Measurements from ENCODE around the gene MOB3C.

The MOB3C gene

DNA sequence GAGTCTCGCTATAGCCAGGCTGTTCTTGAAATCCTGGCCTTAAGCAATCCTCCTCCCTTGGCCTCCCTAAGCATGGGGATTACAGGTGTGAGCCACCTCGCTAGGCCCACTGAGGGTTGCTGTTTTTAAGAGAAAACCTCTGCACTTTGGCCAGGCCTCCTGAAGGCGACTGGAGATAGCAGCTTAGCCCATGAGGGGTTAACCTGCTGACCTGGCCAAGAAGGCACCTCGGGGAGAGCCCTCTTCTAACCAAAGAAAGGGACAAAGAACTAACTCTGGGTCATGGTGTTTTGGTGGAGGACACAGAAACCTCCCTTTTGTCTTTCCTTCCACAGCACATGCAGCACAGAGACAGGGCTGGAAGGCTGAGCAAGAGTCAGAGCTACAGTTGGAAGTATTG is 47.5 kb downstream of the MOB3C start:
- POLR2A ChIA-PET = no interaction called here
- TF ChIP-seq, protein P1, sequence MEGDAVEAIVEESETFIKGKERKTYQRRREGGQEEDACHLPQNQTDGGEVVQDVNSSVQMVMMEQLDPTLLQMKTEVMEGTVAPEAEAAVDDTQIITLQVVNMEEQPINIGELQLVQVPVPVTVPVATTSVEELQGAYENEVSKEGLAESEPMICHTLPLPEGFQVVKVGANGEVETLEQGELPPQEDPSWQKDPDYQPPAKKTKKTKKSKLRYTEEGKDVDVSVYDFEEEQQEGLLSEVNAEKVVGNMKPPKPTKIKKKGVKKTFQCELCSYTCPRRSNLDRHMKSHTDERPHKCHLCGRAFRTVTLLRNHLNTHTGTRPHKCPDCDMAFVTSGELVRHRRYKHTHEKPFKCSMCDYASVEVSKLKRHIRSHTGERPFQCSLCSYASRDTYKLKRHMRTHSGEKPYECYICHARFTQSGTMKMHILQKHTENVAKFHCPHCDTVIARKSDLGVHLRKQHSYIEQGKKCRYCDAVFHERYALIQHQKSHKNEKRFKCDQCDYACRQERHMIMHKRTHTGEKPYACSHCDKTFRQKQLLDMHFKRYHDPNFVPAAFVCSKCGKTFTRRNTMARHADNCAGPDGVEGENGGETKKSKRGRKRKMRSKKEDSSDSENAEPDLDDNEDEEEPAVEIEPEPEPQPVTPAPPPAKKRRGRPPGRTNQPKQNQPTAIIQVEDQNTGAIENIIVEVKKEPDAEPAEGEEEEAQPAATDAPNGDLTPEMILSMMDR (IDR thresholded peaks at IDR 0.05; ENCODE audit: control extremely low read depth, extremely low read depth, low read depth, missing control alignments) = no peak
- CTCF ChIA-PET = interaction anchor here (0.9 to 1.0 kb wide), 2 partner anchors 11 to 122 kb away, joined by 3 read pairs; no protein-coding TSS in a partner anchor
- no peak for DNase-seq (ENCODE audit: extremely low spot score)

DNA sequence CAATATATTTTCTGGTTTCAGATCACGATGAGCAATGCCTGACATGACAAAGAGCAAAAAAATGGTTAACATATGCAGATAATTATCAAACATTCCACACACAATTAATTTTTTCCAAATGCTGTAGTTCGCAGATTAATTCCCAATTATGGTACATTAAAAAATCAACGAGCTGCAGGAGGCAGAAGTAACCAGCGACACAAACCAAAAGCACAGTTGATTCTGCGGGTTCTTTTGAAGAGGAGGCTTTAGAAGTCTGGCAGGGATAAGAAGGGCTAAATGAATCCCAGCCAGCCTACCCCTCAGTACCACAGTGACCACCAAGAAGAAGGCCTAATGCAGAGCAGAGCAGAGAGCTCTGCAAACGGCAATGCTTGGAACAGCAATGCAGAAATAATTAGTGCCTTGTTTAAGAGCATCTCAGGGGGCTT is 48.1 kb downstream of the MOB3C start:
- ChIA-PET POLR2A (no interaction called here), CTCF (no interaction called here)
- no peak for DNase-seq (ENCODE audit: extremely low spot score)
- TF ChIP-seq, protein P1 (IDR thresholded peaks at IDR 0.05; ENCODE audit: control extremely low read depth, extremely low read depth, low read depth, missing control alignments) = no peak

DNA sequence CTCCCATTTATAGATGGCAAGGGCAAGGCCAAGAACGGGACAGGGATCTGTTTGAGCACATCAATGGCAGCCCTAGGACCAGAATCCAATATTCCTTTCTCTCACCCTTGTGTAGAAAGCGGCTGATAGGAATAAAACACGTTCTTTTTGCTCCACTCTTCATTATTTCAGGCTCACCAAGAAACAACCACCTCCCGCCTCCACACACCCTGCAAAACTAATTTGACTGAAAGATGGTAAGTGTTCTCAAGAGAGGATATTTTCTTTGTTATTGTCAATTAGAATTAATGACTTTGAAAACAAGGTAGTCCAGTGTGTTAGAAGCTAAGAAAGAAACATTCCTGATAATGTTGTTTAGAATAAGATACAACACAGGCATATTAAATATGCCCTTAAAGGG is 53.3 kb downstream of the MOB3C start:
- TF ChIP-seq, protein P1 (IDR thresholded peaks at IDR 0.05; ENCODE audit: control extremely low read depth, extremely low read depth, low read depth, missing control alignments) = no peak
- ChIA-PET POLR2A (no interaction called here), CTCF (interaction anchor here (1.3 kb wide), 1 partner anchor 121 kb away, joined by 3 read pairs; no protein-coding TSS in a partner anchor)
- no peak for DNase-seq (ENCODE audit: extremely low spot score)

DNA sequence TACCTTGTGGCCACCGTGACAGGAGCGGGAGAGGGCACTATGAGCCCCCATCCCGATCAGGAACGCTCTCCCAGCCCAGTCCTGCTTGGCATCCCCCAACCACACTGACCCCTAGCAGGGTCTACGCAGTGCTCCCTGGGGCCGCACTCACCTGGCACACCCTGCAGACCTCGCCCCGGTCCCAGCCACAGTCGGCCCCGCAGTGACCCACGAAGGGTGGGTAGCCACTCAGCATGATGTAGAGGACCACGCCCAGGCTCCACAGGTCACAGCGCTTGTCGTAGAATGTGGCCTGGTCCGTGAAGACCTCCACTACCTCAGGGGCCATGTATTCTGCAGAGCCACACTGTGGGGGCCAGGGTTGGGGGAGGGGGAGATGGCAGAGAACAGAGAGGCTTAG is 54.1 kb downstream of the MOB3C start:
- no peak for DNase-seq (ENCODE audit: extremely low spot score)
- ChIA-PET POLR2A (no interaction called here), CTCF (interaction anchor here (0.7 to 1.3 kb wide), 2 partner anchors 120 to 153 kb away, joined by 3 read pairs; no protein-coding TSS in a partner anchor)
- TF ChIP-seq, protein P1 (IDR thresholded peaks at IDR 0.05; ENCODE audit: control extremely low read depth, extremely low read depth, low read depth, missing control alignments) = no peak

DNA sequence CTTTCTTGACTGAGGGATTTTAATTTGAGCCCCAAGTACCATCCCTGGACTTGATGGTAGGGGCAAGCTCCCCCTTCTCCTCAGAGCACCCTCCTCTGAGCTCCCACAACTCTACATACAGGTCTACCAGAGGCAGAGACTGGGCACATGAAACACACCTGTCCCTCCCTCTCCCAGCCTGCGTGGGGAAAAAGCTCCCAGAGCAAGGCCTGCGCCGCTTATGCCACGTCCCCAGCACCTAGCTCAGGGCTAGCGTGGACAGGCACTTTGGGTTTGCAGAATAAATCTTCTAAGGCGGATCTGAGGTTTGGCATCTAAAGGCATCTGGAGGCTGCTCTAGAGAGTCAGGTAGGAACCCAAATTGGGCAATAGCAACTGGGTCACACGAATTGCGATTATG is 57.6 kb downstream of the MOB3C start:
- ChIA-PET POLR2A (no interaction called here), CTCF (interaction anchor here (1.0 to 2.0 kb wide), 5 partner anchors 11 to 167 kb away, joined by 3 to 7 read pairs (median 3); no protein-coding TSS in a partner anchor)
- DNase-seq (ENCODE audit: extremely low spot score) = no peak
- TF ChIP-seq, protein P1 (IDR thresholded peaks at IDR 0.05; ENCODE audit: control extremely low read depth, extremely low read depth, low read depth, missing control alignments) = no peak

DNA sequence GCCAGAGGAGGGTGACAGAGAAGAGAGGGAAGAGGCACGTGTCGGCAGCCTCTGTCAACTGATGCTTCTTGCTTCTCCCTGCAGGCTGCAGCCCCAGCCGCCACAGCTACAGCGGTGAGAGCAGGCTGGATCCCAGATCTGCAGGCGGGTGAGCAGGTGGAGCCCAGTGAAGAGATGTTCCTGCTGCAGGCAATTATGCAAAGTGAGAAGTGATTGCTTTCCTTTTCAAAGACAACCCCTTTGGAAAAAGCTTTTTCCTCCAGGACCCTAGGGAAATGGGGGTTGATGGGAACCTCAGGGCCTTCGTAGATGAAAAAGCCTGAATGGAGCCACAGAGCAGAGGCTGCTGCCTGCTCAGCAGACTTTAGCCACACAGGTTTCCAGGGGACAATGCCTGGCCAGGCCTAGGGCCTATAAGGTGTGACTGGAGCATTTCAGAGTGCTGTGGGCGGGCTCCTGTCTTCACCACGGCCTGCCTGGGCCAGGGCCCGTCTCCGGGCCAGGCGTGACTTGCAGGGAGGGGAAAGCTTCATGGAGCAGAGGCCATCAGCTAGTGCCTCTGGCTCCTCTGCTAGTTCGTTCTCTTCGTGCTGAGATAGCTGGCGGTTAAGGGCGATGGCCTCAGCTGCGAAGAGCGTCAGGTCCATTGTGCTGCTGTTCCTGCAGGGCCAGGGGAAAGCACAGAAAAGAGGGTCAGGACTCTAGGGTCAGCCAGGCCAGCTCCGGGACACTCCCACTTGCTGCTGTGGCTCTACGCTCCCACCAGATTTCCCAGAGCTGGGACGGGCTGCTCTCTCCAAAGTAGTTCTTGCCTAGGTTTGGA is 58.3 kb downstream of the MOB3C start:
- DNase-seq (ENCODE audit: extremely low spot score) = no peak
- TF ChIP-seq, protein P1 (IDR thresholded peaks at IDR 0.05; ENCODE audit: control extremely low read depth, extremely low read depth, low read depth, missing control alignments) = no peak
- CTCF ChIA-PET = interaction anchor here (1.0 to 2.0 kb wide), 5 partner anchors 10 to 167 kb away, joined by 3 to 7 read pairs (median 3); no protein-coding TSS in a partner anchor
- POLR2A ChIA-PET = no interaction called here
